Neuronal stem cell (in vitro differentiated cells): Measurements from ENCODE around the gene ITGA11.

Source experiments
- DNase-seq: peaks from one replicate; pipeline ENCODE4 v3.0.0-alpha.2; 2013; ENCODE audit warnings: low spot score
- H2AFZ ChIP-seq: one replicate; pipeline ENCODE4 v1.6.1; 2013; ENCODE audit warnings: mild to moderate bottlenecking, low read length, inconsistent platforms
- H2AK5ac ChIP-seq: 2 replicates; pipeline ENCODE4 v1.6.1; 2013; ENCODE audit warnings: low read depth, mild to moderate bottlenecking, inconsistent platforms, low read length, moderate library complexity, mixed read lengths
- H2BK120ac ChIP-seq: 2 replicates; pipeline ENCODE4 v1.6.1; 2013; ENCODE audit warnings: low read depth, mild to moderate bottlenecking, inconsistent platforms, low read length, moderate library complexity, mixed read lengths
- H2BK12ac ChIP-seq: one replicate; pipeline ENCODE4 v1.6.1; 2013; ENCODE audit warnings: low read length, inconsistent platforms
- H2BK15ac ChIP-seq: 2 replicates; pipeline ENCODE4 v1.6.1; 2013; ENCODE audit warnings: mild to moderate bottlenecking, low read length, inconsistent platforms, mixed read lengths
- H2BK5ac ChIP-seq: one replicate; pipeline ENCODE4 v1.6.1; 2013; ENCODE audit warnings: inconsistent platforms, mild to moderate bottlenecking, low read length, moderate library complexity
- H3K14ac ChIP-seq: one replicate; pipeline ENCODE4 v1.6.1; 2013; ENCODE audit warnings: low read length, inconsistent platforms
- H3K18ac ChIP-seq: 2 replicates; pipeline ENCODE4 v1.6.1; 2013; ENCODE audit warnings: low read length, inconsistent platforms
- H3K23ac ChIP-seq: 2 replicates; pipeline ENCODE4 v1.6.1; 2013; ENCODE audit warnings: low read depth, mild to moderate bottlenecking, mixed read lengths, low read length, inconsistent platforms; ENCODE audit not compliant: poor library complexity
- H3K27ac ChIP-seq: replicated peaks from 3 replicates; pipeline ENCODE4 v1.5.1; 2013; ENCODE audit warnings: low read length, inconsistent platforms
- H3K27me3 ChIP-seq, 3 experiments: 2 replicates each; pipeline ENCODE4 v1.6.1; 2013; ENCODE audit warnings: low read length in 3 of 3, mild to moderate bottlenecking in 2 of 3, inconsistent platforms in 1 of 3, low read depth in 1 of 3, mixed read lengths in 1 of 3, moderate library complexity in 1 of 3; ENCODE audit not compliant: control insufficient read depth in 3 of 3, insufficient read depth in 3 of 3
- H3K36me3 ChIP-seq, 2 donors: replicated peaks in 1 of 2; 2 replicates each; pipeline ENCODE4 v1.6.1; 2013; ENCODE audit warnings: low read length in 2 of 2; ENCODE audit not compliant: control insufficient read depth in 2 of 2, insufficient read depth in 2 of 2
- H3K4ac ChIP-seq: 2 replicates; pipeline ENCODE4 v1.6.1; 2013; ENCODE audit warnings: inconsistent platforms, mild to moderate bottlenecking, low read length, moderate library complexity
- H3K4me1 ChIP-seq, 2 donors: 1 replicate in 1 of 2; 2 replicates in 1 of 2; pipeline ENCODE4 v1.6.1; 2013; ENCODE audit warnings: low read length in 2 of 2, low read depth in 1 of 2; ENCODE audit not compliant: control insufficient read depth in 2 of 2, insufficient read depth in 1 of 2
- H3K4me2 ChIP-seq: one replicate; pipeline ENCODE4 v1.6.1; 2013; ENCODE audit warnings: mild to moderate bottlenecking, low read length, inconsistent platforms; ENCODE audit not compliant: insufficient read depth, poor library complexity, severe bottlenecking
- H3K4me3 ChIP-seq, 2 donors: 2 replicates each; pipeline ENCODE4 v1.5.1; 2013; ENCODE audit warnings: low read length in 2 of 2, mild to moderate bottlenecking in 2 of 2, inconsistent platforms in 1 of 2, moderate library complexity in 1 of 2
- H3K79me1 ChIP-seq: one replicate; pipeline ENCODE4 v1.6.1; 2013; ENCODE audit warnings: low read depth, mild to moderate bottlenecking, inconsistent platforms, low read length, moderate library complexity
- H3K9ac ChIP-seq: one replicate; pipeline ENCODE4 v1.6.1; 2013; ENCODE audit warnings: mild to moderate bottlenecking, low read depth, low read length, inconsistent platforms; ENCODE audit not compliant: poor library complexity
- H3K9me3 ChIP-seq, 2 donors: replicated peaks in 1 of 2; 2 replicates each; pipeline versions ENCODE3 to v1.6.1; 2013; ENCODE audit warnings: low read length in 2 of 2, mild to moderate bottlenecking in 2 of 2, inconsistent platforms in 1 of 2, low read depth in 1 of 2, mixed read lengths in 1 of 2, moderate library complexity in 1 of 2; ENCODE audit not compliant: control insufficient read depth in 2 of 2, insufficient read depth in 1 of 2
- H4K8ac ChIP-seq: one replicate; pipeline ENCODE4 v1.6.1; 2013; ENCODE audit warnings: low read depth, mild to moderate bottlenecking, inconsistent platforms, low read length, moderate library complexity
- H4K91ac ChIP-seq: one replicate; pipeline ENCODE4 v1.6.1; 2013; ENCODE audit warnings: low read length, low read depth, mild to moderate bottlenecking, inconsistent platforms; ENCODE audit not compliant: poor library complexity
- WGBS, 2 donors: extraction: QIAGEN DNeasy Blood & Tissue Kit; methylation state at CpG; one replicate each; pipeline ENCODE4 v1.1.7; 2013; ENCODE audit warnings: missing lambda C conversion rate in 2 of 2, mixed read lengths in 1 of 2; ENCODE audit not compliant: insufficient read length in 2 of 2, insufficient replicate concordance in 1 of 2; ENCODE audit errors: extremely low coverage in 2 of 2; 5-methylcytosine and 5-hydroxymethylcytosine counted together

The ITGA11 gene

DNA sequence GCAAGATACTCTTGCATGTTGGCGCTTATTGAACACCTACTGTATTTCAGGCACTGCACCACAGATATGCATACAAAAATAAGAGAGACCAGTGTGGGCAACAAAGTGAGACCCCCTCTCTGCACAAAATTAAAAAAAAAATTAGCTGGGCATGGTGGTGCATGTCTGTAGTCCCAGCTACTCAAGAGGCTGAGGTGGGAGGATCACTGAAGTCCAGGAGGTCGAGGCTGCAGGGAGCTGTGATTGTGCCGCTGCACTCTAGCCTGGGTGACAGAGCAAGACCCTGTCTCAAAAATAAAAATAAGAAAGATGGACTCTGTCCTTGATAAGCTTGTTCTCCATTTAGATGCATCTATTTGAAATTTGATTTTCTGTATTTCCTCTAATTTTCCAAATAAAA, 133.6 kb downstream of the ITGA11 start:
- Histone ChIP-seq H3K4me2 (no peak overlapping the region), H3K79me1 (no peaks in the 10 kb centered on the region), H2AK5ac (no peak overlapping the region), H2BK5ac (no peak overlapping the region), H3K23ac (no peak overlapping the region), H4K8ac (no peak overlapping the region), H3K18ac (no peak overlapping the region), H3K4ac (no peak overlapping the region), H3K9ac (no peak overlapping the region), H2BK120ac (no peak overlapping the region), H2BK12ac (no peak overlapping the region), H3K27me3 (no peaks in the 10 kb centered on the region), H3K14ac (no peak overlapping the region), H2AFZ (no peak overlapping the region), H4K91ac (no peak overlapping the region), H3K36me3 (peaks cover 0 to 4% of the 10 kb centered on the region in 2 donors), H3K4me1 (no peaks in the 10 kb centered on the region), H3K27ac (no peak overlapping the region), H3K4me3 (no peak overlapping the region), H2BK15ac (no peak overlapping the region), H3K9me3 (no peaks in the 10 kb centered on the region)
- WGBS, 2 donors, result no CpG with 5 or more reads among the region's 3 CpGs
- DNase-seq, result no peak

DNA sequence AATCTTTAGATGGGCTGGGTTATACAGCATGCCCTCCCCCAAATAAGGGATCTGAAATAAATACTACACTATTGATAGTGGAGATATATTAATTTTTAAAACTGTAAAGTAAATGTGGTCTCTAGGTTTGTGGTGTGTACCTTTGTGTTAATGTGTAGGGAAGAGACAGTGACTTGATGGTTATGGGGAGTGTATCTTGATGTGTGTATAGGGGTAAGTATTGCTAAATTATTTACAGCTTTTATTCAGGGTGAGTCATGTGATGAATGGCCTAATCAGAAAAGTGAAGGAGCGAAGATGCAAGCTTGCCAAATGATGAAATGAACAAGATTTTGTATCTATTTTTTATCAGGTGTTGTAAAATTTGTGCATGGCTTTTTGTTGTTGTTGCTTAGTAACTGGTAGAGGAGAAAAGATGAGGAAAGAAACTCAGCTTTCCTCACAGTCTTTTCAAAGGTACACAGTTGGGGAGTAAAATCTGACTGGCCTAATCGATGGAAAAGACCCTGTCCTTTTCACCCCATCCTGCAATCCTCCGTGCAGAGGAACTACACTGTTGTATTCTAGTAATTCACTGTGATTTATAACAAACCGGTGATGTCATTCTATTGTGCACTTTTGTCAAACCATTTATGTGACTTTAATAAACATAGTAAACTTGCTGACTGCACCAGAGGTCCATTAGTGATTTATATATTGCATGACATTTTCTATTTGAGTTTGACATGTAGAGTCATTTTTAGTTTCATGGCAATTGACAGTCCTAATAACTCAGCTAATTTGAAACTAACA, 136.8 kb downstream of the ITGA11 start:
- H3K23ac ChIP-seq, result no peak overlapping the region
- no peak overlapping the region for H2BK5ac ChIP-seq
- H3K18ac ChIP-seq, result no peak overlapping the region
- H2BK120ac ChIP-seq, result no peak overlapping the region
- no peak overlapping the region for H2AK5ac ChIP-seq
- no peak overlapping the region for H3K9ac ChIP-seq
- WGBS, 2 donors, result no CpG with 5 or more reads among the region's 4 CpGs
- H2AFZ ChIP-seq, result no peak overlapping the region
- no peaks in the 10 kb centered on the region for H3K9me3 ChIP-seq
- H3K79me1 ChIP-seq, result no peaks in the 10 kb centered on the region
- H3K27ac ChIP-seq, result no peak overlapping the region
- H2BK15ac ChIP-seq, result no peak overlapping the region
- DNase-seq, result no peak
- H3K4me3 ChIP-seq, result no peak overlapping the region
- no peak overlapping the region for H4K8ac ChIP-seq
- no peak overlapping the region for H2BK12ac ChIP-seq
- H3K36me3 ChIP-seq, result peaks cover 6 to 35% of the 10 kb centered on the region in 2 donors
- no peaks in the 10 kb centered on the region for H3K27me3 ChIP-seq
- no peaks in the 10 kb centered on the region for H3K4me1 ChIP-seq
- H3K4ac ChIP-seq, result no peak overlapping the region
- no peak overlapping the region for H4K91ac ChIP-seq
- no peak overlapping the region for H3K14ac ChIP-seq
- no peak overlapping the region for H3K4me2 ChIP-seq

DNA sequence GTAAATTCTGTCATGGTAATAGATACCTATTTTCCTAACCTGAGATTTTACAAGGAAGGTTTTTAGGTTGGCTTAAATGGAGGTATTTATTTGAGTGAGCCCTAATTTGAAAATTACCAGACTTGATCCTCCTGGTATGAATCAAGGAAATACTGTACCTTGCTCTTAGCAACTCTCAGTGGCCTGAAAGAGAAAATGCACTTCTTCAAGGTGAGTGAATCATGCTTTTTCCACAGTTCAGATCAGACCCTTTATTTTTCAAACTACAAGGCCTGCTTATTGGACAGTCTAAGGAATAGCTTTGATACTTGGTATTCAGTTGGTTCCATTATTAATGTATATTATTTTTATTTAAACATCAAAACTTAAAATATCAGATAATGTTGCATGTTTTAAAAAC, 139.0 kb downstream of the ITGA11 start:
- no peak overlapping the region for H2BK5ac ChIP-seq
- no peak overlapping the region for H3K4me2 ChIP-seq
- no peaks in the 10 kb centered on the region for H3K9me3 ChIP-seq
- H3K14ac ChIP-seq, result no peak overlapping the region
- peaks cover 4% of the 10 kb centered on the region for H3K79me1 ChIP-seq
- no peak overlapping the region for H3K27ac ChIP-seq
- no peak overlapping the region for H3K9ac ChIP-seq
- no peak overlapping the region for H3K23ac ChIP-seq
- H3K36me3 ChIP-seq, result peaks cover 15 to 54% of the 10 kb centered on the region in 2 donors
- no peaks in the 10 kb centered on the region for H3K27me3 ChIP-seq
- H3K18ac ChIP-seq, result no peak overlapping the region
- no peak overlapping the region for H2BK120ac ChIP-seq
- H2AFZ ChIP-seq, result no peak overlapping the region
- no peak overlapping the region for H3K4ac ChIP-seq
- no peak for DNase-seq
- no peak overlapping the region for H3K4me3 ChIP-seq
- H4K8ac ChIP-seq, result no peak overlapping the region
- no peak overlapping the region for H2BK15ac ChIP-seq
- no peak overlapping the region for H2BK12ac ChIP-seq
- H2AK5ac ChIP-seq, result no peak overlapping the region
- no peaks in the 10 kb centered on the region for H3K4me1 ChIP-seq
- H4K91ac ChIP-seq, result no peak overlapping the region

DNA sequence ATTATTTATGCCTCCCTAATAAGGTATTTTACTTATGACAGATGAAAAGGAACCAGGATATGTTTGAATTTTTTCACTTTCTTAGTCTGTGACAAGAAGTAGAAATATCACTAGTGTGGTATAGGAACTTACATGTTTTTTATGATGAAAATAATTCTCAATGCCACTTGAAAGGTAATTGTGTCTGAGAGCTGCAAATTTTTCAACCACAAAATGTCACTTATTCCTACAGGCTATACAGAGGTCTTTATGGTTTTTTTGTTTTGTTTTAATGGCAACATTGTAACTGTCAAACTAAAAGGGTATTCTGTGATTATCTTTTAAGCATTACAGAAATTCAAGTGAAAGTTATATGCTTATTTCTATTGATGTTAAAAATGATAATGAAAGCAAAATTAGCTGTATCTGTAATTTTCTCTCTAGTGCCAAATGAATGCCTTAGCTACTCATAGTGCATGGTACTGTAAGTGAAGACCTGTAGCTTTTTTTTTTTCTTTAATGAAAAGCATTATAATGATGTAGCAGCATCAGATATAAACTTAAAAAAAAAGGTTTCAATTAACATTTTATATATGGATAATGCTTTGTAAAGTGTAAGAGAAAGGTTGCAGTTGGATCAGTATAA, 139.7 kb downstream of the ITGA11 start:
- Histone ChIP-seq H3K18ac (no peak overlapping the region), H3K14ac (no peak overlapping the region), H3K23ac (no peak overlapping the region), H2AK5ac (no peak overlapping the region), H2AFZ (no peak overlapping the region), H3K9ac (no peak overlapping the region), H3K27ac (no peak overlapping the region), H3K4me2 (no peak overlapping the region), H3K36me3 (peaks cover 15 to 61% of the 10 kb centered on the region in 2 donors), H3K4ac (no peak overlapping the region), H2BK12ac (no peak overlapping the region), H2BK5ac (no peak overlapping the region), H3K4me1 (no peaks in the 10 kb centered on the region), H2BK15ac (no peak overlapping the region), H4K91ac (no peak overlapping the region), H3K79me1 (peaks cover 4% of the 10 kb centered on the region), H3K9me3 (no peaks in the 10 kb centered on the region), H2BK120ac (no peak overlapping the region), H4K8ac (no peak overlapping the region), H3K27me3 (no peaks in the 10 kb centered on the region), H3K4me3 (no peak overlapping the region)
- no peak for DNase-seq
